GM23338 (cell line): ENCODE results near the gene EXOC3.

Experiments
- CREB1 ChIP-seq: fragments of 250-450 bp; sonication (Bioruptor Pico); IDR thresholded peaks from 2 replicates; pipeline ENCODE4 v1.5.0; 2020; ENCODE audit warnings: low read depth, mild to moderate bottlenecking, moderate library complexity
- EZH2 ChIP-seq: fragments of 200-600 bp; sonication (generic); IDR thresholded peaks from one replicate; pipeline ENCODE4 v1.8.0; 2017; ENCODE audit warnings: antibody characterized with exemption, mild to moderate bottlenecking, low read depth; ENCODE audit not compliant: unreplicated experiment
- JUNB ChIP-seq: IDR thresholded peaks from one replicate; pipeline ENCODE4 v1.6.1; 2016; ENCODE audit warnings: antibody characterized with exemption; ENCODE audit not compliant: unreplicated experiment
- POLR2AphosphoS5 ChIP-seq: IDR thresholded peaks from 2 replicates; pipeline ENCODE4 v1.6.1; 2016; ENCODE audit warnings: antibody characterized with exemption, low read depth
- ZNF114 ChIP-seq: fragments of 250-450 bp; sonication (Bioruptor Pico); IDR thresholded peaks from 2 replicates; pipeline ENCODE4 v1.5.0; 2020; ENCODE audit warnings: mild to moderate bottlenecking, moderate library complexity
- ZNF331 ChIP-seq: fragments of 250-450 bp; sonication (Bioruptor Pico); IDR thresholded peaks from 2 replicates; pipeline ENCODE4 v1.5.0; 2020; ENCODE audit warnings: low read depth, mild to moderate bottlenecking, moderate library complexity
- TF ChIP-seq, protein P1 (sequence below), 2 experiments: fragments of 200-600 bp in 1 of 2; sonication (generic) in 1 of 2; conservative IDR thresholded peaks; 2 replicates each; pipeline versions ENCODE4 v1.5.1 to v1.6.1; 2016 to 2017; ENCODE audit warnings: antibody characterized with exemption in 2 of 2, low read depth in 2 of 2, mild to moderate bottlenecking in 2 of 2, moderate library complexity in 1 of 2
- TF ChIP-seq, protein P2 (sequence below): IDR thresholded peaks from one replicate; pipeline ENCODE4 v1.6.1; 2018; ENCODE audit warnings: antibody characterized with exemption; ENCODE audit not compliant: unreplicated experiment

DNA sequence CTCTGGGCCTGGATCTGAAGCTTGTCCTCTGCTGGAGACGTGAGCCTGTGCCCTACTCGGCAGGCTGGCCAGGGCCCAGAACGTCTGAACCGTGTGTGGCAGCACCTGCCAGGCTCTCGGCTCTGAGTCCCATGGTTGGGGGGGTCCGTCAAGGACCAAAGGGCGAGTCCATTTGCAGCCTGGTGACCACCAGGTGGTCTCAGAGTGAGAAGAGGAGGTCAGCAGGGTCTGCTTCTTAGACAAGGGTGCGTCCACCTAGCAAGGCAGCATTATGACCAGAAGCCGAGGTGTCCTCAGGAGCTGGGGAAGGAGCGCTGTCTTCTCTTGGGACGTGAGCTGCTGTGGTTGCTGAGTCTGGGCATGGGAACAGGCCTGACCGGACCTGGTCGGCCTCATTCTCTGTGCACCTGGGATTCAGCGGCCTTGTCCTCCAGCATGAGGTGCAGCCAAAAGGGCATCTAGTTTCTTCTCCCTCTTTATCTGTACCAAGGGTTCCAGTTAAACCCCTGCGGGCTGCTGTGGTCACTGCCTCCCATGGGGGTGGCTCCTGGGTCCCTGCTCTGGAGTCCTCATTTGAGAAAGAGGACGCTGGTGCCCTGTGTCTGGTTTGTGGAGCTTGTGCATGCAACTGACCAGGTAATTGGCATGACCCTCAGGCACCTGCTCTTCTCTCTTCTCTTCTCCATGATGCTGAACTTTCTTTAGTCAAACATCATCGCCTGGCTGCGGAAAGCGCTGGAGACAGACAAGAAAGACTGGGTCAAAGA lies 14.4 kb downstream of the EXOC3 start:
- TF ChIP-seq EZH2: no peak
- TF ChIP-seq, protein P1, sequence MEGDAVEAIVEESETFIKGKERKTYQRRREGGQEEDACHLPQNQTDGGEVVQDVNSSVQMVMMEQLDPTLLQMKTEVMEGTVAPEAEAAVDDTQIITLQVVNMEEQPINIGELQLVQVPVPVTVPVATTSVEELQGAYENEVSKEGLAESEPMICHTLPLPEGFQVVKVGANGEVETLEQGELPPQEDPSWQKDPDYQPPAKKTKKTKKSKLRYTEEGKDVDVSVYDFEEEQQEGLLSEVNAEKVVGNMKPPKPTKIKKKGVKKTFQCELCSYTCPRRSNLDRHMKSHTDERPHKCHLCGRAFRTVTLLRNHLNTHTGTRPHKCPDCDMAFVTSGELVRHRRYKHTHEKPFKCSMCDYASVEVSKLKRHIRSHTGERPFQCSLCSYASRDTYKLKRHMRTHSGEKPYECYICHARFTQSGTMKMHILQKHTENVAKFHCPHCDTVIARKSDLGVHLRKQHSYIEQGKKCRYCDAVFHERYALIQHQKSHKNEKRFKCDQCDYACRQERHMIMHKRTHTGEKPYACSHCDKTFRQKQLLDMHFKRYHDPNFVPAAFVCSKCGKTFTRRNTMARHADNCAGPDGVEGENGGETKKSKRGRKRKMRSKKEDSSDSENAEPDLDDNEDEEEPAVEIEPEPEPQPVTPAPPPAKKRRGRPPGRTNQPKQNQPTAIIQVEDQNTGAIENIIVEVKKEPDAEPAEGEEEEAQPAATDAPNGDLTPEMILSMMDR (conservative IDR thresholded peaks at IDR 0.05; ENCODE audit: low read depth in 2 of 2): no peak
- TF ChIP-seq POLR2AphosphoS5: no peak
- no peak for TF ChIP-seq CREB1 (CRISPR knock-in tag)
- TF ChIP-seq, protein P2, sequence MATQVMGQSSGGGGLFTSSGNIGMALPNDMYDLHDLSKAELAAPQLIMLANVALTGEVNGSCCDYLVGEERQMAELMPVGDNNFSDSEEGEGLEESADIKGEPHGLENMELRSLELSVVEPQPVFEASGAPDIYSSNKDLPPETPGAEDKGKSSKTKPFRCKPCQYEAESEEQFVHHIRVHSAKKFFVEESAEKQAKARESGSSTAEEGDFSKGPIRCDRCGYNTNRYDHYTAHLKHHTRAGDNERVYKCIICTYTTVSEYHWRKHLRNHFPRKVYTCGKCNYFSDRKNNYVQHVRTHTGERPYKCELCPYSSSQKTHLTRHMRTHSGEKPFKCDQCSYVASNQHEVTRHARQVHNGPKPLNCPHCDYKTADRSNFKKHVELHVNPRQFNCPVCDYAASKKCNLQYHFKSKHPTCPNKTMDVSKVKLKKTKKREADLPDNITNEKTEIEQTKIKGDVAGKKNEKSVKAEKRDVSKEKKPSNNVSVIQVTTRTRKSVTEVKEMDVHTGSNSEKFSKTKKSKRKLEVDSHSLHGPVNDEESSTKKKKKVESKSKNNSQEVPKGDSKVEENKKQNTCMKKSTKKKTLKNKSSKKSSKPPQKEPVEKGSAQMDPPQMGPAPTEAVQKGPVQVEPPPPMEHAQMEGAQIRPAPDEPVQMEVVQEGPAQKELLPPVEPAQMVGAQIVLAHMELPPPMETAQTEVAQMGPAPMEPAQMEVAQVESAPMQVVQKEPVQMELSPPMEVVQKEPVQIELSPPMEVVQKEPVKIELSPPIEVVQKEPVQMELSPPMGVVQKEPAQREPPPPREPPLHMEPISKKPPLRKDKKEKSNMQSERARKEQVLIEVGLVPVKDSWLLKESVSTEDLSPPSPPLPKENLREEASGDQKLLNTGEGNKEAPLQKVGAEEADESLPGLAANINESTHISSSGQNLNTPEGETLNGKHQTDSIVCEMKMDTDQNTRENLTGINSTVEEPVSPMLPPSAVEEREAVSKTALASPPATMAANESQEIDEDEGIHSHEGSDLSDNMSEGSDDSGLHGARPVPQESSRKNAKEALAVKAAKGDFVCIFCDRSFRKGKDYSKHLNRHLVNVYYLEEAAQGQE: no peak
- no peak for TF ChIP-seq ZNF331
- no peak for TF ChIP-seq JUNB
- TF ChIP-seq ZNF114 (CRISPR knock-in tag): no peak
